Ectodermal cell (in vitro differentiated cells): ENCODE measurements around the gene LRTM2.

Experiments
- H3K27ac ChIP-seq: 2 replicates; pipeline ENCODE4 v1.7.0; 2013; ENCODE audit warnings: mild to moderate bottlenecking, low read depth, low read length; ENCODE audit not compliant: insufficient read depth, poor library complexity, severe bottlenecking
- H3K27me3 ChIP-seq: 2 replicates; pipeline ENCODE4 v1.7.0; 2013; ENCODE audit warnings: mild to moderate bottlenecking, low read length; ENCODE audit not compliant: insufficient read depth, control insufficient read depth, poor library complexity, severe bottlenecking
- H3K36me3 ChIP-seq: one replicate; pipeline ENCODE4 v1.7.0; 2013; ENCODE audit warnings: low read length; ENCODE audit not compliant: control insufficient read depth, insufficient read depth
- H3K4me1 ChIP-seq: one replicate; pipeline ENCODE4 v1.7.0; 2013; ENCODE audit warnings: low read length; ENCODE audit not compliant: control insufficient read depth, insufficient read depth
- H3K4me3 ChIP-seq: 2 replicates; pipeline ENCODE4 v1.7.0; 2013; ENCODE audit warnings: low read depth, low read length, control low read depth; ENCODE audit not compliant: insufficient read depth
- H3K9me3 ChIP-seq: 2 replicates; pipeline ENCODE4 v1.7.0; 2013; ENCODE audit warnings: mild to moderate bottlenecking, low read length, moderate library complexity; ENCODE audit not compliant: control insufficient read depth
- WGBS, 2 experiments: methylation state at CpG; one replicate each; pipeline ENCODE4 v1.1.7; 2013; ENCODE audit warnings: missing lambda C conversion rate in 2 of 2; 5-methylcytosine and 5-hydroxymethylcytosine counted together

Gene LRTM2

GRCh38 chr12:1806301-1807086 lies 13.9 kb upstream of the LRTM2 start:
- Histone ChIP-seq H3K27me3 (no peaks in the 10 kb centered on the region), H3K36me3 (no peaks in the 10 kb centered on the region), H3K4me3 (no peak overlapping the region), H3K4me1 (no peaks in the 10 kb centered on the region), H3K27ac (no peak overlapping the region), H3K9me3 (no peaks in the 10 kb centered on the region)
- 92 to 96% methylated on average over 7 of the region's 7 CpGs for WGBS, 2 experiments

GRCh38 chr12:1807087-1807860 lies 13.1 kb upstream of the LRTM2 start:
- H3K4me1 ChIP-seq = no peaks in the 10 kb centered on the region
- H3K9me3 ChIP-seq = no peaks in the 10 kb centered on the region
- no peak overlapping the region for H3K4me3 ChIP-seq
- no peaks in the 10 kb centered on the region for H3K27me3 ChIP-seq
- H3K36me3 ChIP-seq = no peaks in the 10 kb centered on the region
- H3K27ac ChIP-seq = no peak overlapping the region
- 92 to 94% methylated on average over 15 of the region's 15 CpGs for WGBS, 2 experiments

- no peak overlapping the region for H3K4me3 ChIP-seq
- no peaks in the 10 kb centered on the region for H3K27me3 ChIP-seq
- no peaks in the 10 kb centered on the region for H3K9me3 ChIP-seq
- H3K27ac ChIP-seq = no peak overlapping the region
- no peaks in the 10 kb centered on the region for H3K36me3 ChIP-seq
- WGBS, 2 experiments = 91 to 92% methylated on average over 19 of the region's 19 CpGs
- H3K4me1 ChIP-seq = no peaks in the 10 kb centered on the region
Observed at GRCh38 chr12:1808036-1808797, 12.1 kb upstream of the LRTM2 start.

- Histone ChIP-seq H3K9me3 (no peaks in the 10 kb centered on the region), H3K4me1 (no peaks in the 10 kb centered on the region), H3K27ac (no peak overlapping the region), H3K27me3 (no peaks in the 10 kb centered on the region), H3K4me3 (no peak overlapping the region), H3K36me3 (no peaks in the 10 kb centered on the region)
- 91 to 94% methylated on average over 22 of the region's 22 CpGs for WGBS, 2 experiments
Observed at GRCh38 chr12:1808798-1809480, 11.4 kb upstream of the LRTM2 start.

GRCh38 chr12:1809591-1810190 lies 10.7 kb upstream of the LRTM2 start:
- 94 to 95% methylated on average over 13 of the region's 13 CpGs for WGBS, 2 experiments
- no peaks in the 10 kb centered on the region for H3K4me1 ChIP-seq
- no peaks in the 10 kb centered on the region for H3K36me3 ChIP-seq
- no peaks in the 10 kb centered on the region for H3K9me3 ChIP-seq
- no peaks in the 10 kb centered on the region for H3K27me3 ChIP-seq
- no peak overlapping the region for H3K4me3 ChIP-seq
- no peak overlapping the region for H3K27ac ChIP-seq

- WGBS, 2 experiments = 93% methylated on average over 21 of the region's 21 CpGs
- no peaks in the 10 kb centered on the region for H3K4me1 ChIP-seq
- no peak overlapping the region for H3K27ac ChIP-seq
Observed at GRCh38 chr12:1810201-1810930, 10.0 kb upstream of the LRTM2 start.

GRCh38 chr12:1810931-1811280 lies 9.5 kb upstream of the LRTM2 start:
- no peaks in the 10 kb centered on the region for H3K36me3 ChIP-seq
- no peaks in the 10 kb centered on the region for H3K4me1 ChIP-seq
- no peak overlapping the region for H3K27ac ChIP-seq
- H3K27me3 ChIP-seq = no peaks in the 10 kb centered on the region
- WGBS, 2 experiments = 95 to 96% methylated on average over 10 of the region's 10 CpGs
- H3K9me3 ChIP-seq = no peaks in the 10 kb centered on the region
- no peak overlapping the region for H3K4me3 ChIP-seq

More at GRCh38 chr12:1810201-1810930, 10.0 kb upstream of the LRTM2 start:
- Histone ChIP-seq H3K27me3 (no peaks in the 10 kb centered on the region), H3K36me3 (no peaks in the 10 kb centered on the region), H3K4me3 (no peak overlapping the region), H3K9me3 (no peaks in the 10 kb centered on the region)

- Histone ChIP-seq H3K27me3 (peaks cover 3% of the 10 kb centered on the region), H3K4me1 (no peaks in the 10 kb centered on the region), H3K4me3 (no peak overlapping the region), H3K36me3 (no peaks in the 10 kb centered on the region), H3K9me3 (no peaks in the 10 kb centered on the region), H3K27ac (no peak overlapping the region)
- 92 to 93% methylated on average over 27 of the region's 27 CpGs for WGBS, 2 experiments
Observed at GRCh38 chr12:1811281-1811947, 9.0 kb upstream of the LRTM2 start.

- no peak overlapping the region for H3K27ac ChIP-seq
- H3K9me3 ChIP-seq = no peaks in the 10 kb centered on the region
- H3K4me3 ChIP-seq = no peak overlapping the region
- no peaks in the 10 kb centered on the region for H3K4me1 ChIP-seq
- 92 to 95% methylated on average over 6 of the region's 6 CpGs for whole genome bisulfite sequencing, 2 experiments
- H3K27me3 ChIP-seq = peaks cover 3% of the 10 kb centered on the region
- no peaks in the 10 kb centered on the region for H3K36me3 ChIP-seq
Observed at GRCh38 chr12:1811948-1812291, 8.4 kb upstream of the LRTM2 start.
